ENCODE measurements around the gene MSRB1. TPM values are rescaled to one million over a fixed set of nuclear protein-coding genes. Genes with fewer than 3 reads are reported as not detected.
"Not testable (repeated sequence)": the region's sequence is repeated elsewhere in the genome, so short reads cannot be mapped to it uniquely, and the experiment has no call there.

The MSRB1 gene
- total RNA-seq, 4 donors from 2014 or later: 18.7 to 44.3 (median 31.7) TPM

GRCh38 chr16:1963806-1964505 is 21.0 kb upstream of the MSRB1 start:
- H3K4me3 ChIP-seq (ENCODE audit: low read depth, poor library complexity, severe bottlenecking): peak overlapping the region; percentile 90
- DNase-seq (ENCODE audit: low spot score in 2 of 2): peak in 1 of 2 donors; percentile 89
- intact Hi-C loops (cut with DNase I; ENCODE audit: low total_unique reads): no loop called here
- TF ChIP-seq CTCF (IDR thresholded peaks at IDR 0.05) (no peak), POLR2A (IDR thresholded peaks at IDR 0.05) (no peak)
- WGBS, 2 donors: 17 to 24% methylated on average over 33 to 37 of the region's 44 CpGs

GRCh38 chr16:1962161-1963153 is 19.5 kb upstream of the MSRB1 start:
- DNase-seq (ENCODE audit: low spot score in 2 of 2); H3K4me3 ChIP-seq (ENCODE audit: low read depth, poor library complexity, severe bottlenecking); intact Hi-C loops (cut with DNase I; ENCODE audit: low total_unique reads): not testable (repeated sequence)
- WGBS, 2 donors: 84 to 88% methylated on average over 28 to 37 of the region's 37 CpGs

GRCh38 chr16:1961651-1962067 is 18.7 kb upstream of the MSRB1 start:
- intact Hi-C loops (cut with DNase I; ENCODE audit: low total_unique reads): no loop called here
- TF ChIP-seq POLR2A (IDR thresholded peaks at IDR 0.05) (no peak), CTCF (IDR thresholded peaks at IDR 0.05) (no peak)
- WGBS, 2 donors: 64 to 66% methylated on average over 6 of the region's 6 CpGs
- DNase-seq (ENCODE audit: low spot score in 2 of 2): no peak
- no peak overlapping the region for H3K4me3 ChIP-seq (ENCODE audit: low read depth, poor library complexity, severe bottlenecking)

GRCh38 chr16:1960665-1961630 is 17.9 kb upstream of the MSRB1 start:
- WGBS, 2 donors: 40 to 48% methylated on average over 19 of the region's 20 CpGs
- no peak for DNase-seq (ENCODE audit: low spot score in 2 of 2)
- no peak overlapping the region for H3K4me3 ChIP-seq (ENCODE audit: low read depth, poor library complexity, severe bottlenecking)
- TF ChIP-seq POLR2A (IDR thresholded peaks at IDR 0.05): no peak
- no peak for TF ChIP-seq CTCF (IDR thresholded peaks at IDR 0.05)
- intact Hi-C loops (cut with DNase I; ENCODE audit: low total_unique reads): no loop called here

GRCh38 chr16:1959269-1960039 is 16.5 kb upstream of the MSRB1 start, which contains the start of gene NDUFB10:
NDUFB10 (plus strand) TSS chr16:1959538; CDS start chr16:1959625, 87 bp downstream.
- intact Hi-C loops (cut with DNase I; ENCODE audit: low total_unique reads): no loop called here
- 1% methylated on average over 59 to 61 of the region's 79 CpGs for WGBS, 2 donors
- H3K4me3 ChIP-seq (ENCODE audit: low read depth, poor library complexity, severe bottlenecking): peak within 1 kb of the TSS; percentile 65
- DNase-seq (ENCODE audit: low spot score in 2 of 2): peak; percentile 86 to 98
- TF ChIP-seq POLR2A (IDR thresholded peaks at IDR 0.05) (no peak), CTCF (IDR thresholded peaks at IDR 0.05) (no peak)
